Measurements from ENCODE around the gene URB1. TPM values are rescaled to one million over a fixed set of nuclear protein-coding genes. Genes with fewer than 3 reads are reported as not detected.

Gene URB1
- total and polyA plus RNA-seq, 2 of the 8 experiments (the other 6 are each of a cell fraction or from before 2014, with no cell fraction given): 8.1 to 28.9 TPM

- Histone ChIP-seq H3K4ac (replicated peaks; ENCODE audit: insufficient read length, low read depth, low read length) (no peak overlapping the region), H3K79me2 (ENCODE audit: control insufficient read depth in 1 of 2, insufficient read depth in 2 of 2, low read length in 2 of 2) (no peaks in the 10 kb centered on the region), H2BK12ac (ENCODE audit: low read depth, low read length) (no peak overlapping the region), H2BK120ac (replicated peaks; ENCODE audit: low read depth, low read length) (no peak overlapping the region), H3K9me3 (ENCODE audit: insufficient read depth in 2 of 2, low read depth in 1 of 2, low read length in 1 of 2) (no peaks in the 10 kb centered on the region), H3K4me3 (ENCODE audit: extremely low read depth in 1 of 4, insufficient read depth in 2 of 4, low read depth in 3 of 4, low read length in 4 of 4) (no peak overlapping the region), H3K27me3 (replicated peaks in 1 of 4; ENCODE audit: control insufficient read depth in 3 of 4, extremely low read depth in 1 of 4, insufficient read depth in 3 of 4, low read length in 3 of 4) (no peaks in the 10 kb centered on the region), H4K5ac (ENCODE audit: insufficient read length, low read depth, low read length) (no peak overlapping the region), H4K91ac (replicated peaks; ENCODE audit: insufficient read length, low read length) (no peak overlapping the region), H3K36me3 (ENCODE audit: control insufficient read depth in 2 of 4, insufficient read depth in 4 of 4, low read length in 3 of 4) (peaks cover 50 to 88% (median 82%) of the 10 kb centered on the region in 4 experiments; a peak in 7 of 8 replicates), H3K4me2 (ENCODE audit: insufficient read depth in 1 of 2, low read depth in 2 of 2, low read length in 2 of 2) (no peak overlapping the region), H3K79me1 (ENCODE audit: low read depth, low read length) (no peaks in the 10 kb centered on the region), H3K27ac (ENCODE audit: low read depth, low read length) (no peak overlapping the region), H2AK5ac (ENCODE audit: low read depth, low read length) (no peak overlapping the region), H2AFZ (ENCODE audit: low read length) (no peak overlapping the region), H2BK20ac (ENCODE audit: low read length) (no peak overlapping the region), H2BK5ac (ENCODE audit: low read depth, low read length) (no peak overlapping the region), H3K23me2 (ENCODE audit: low read depth, low read length) (no peaks in the 10 kb centered on the region), H3K4me1 (replicated peaks in 1 of 4; ENCODE audit: control insufficient read depth in 3 of 4, insufficient read depth in 4 of 4, low read length in 3 of 4) (no peaks in the 10 kb centered on the region), H3K14ac (ENCODE audit: insufficient read length) (no peak overlapping the region), H2BK15ac (ENCODE audit: low read length) (no peak overlapping the region), H3K9ac (replicated peaks in 1 of 4; ENCODE audit: extremely low read depth in 1 of 4, low read depth in 3 of 4, low read length in 3 of 4) (no peak overlapping the region), H4K20me1 (replicated peaks in 1 of 2; ENCODE audit: control insufficient read depth in 1 of 2, insufficient read depth in 2 of 2, low read length in 2 of 2) (peaks cover 7% of the 10 kb centered on the region in 2 experiments), H3K23ac (ENCODE audit: insufficient read length) (no peak overlapping the region), H4K8ac (ENCODE audit: extremely low read depth, insufficient read depth, low read length) (no peak overlapping the region), H3K18ac (ENCODE audit: extremely low read depth, low read length) (no peak overlapping the region), H3K56ac (replicated peaks; ENCODE audit: insufficient read length, low read depth, low read length) (no peak overlapping the region)
- FAIRE-seq (no peak), DNase-seq (ENCODE audit: low read depth in 1 of 2, low spot score in 2 of 2) (no peak)
- CTCF ChIA-PET (ENCODE audit: partially characterized antibody): interaction anchor here (0.5 kb wide), 1 partner anchor 323 kb away, joined by 3 read pairs; no protein-coding TSS in a partner anchor
- TF ChIP-seq JUN (IDR thresholded peaks at IDR 0.05; ENCODE audit: low read depth, low read length) (no peak), GABPA (IDR thresholded peaks at IDR 0.05; ENCODE audit: borderline replicate concordance, insufficient read depth, low read length) (no peak), POLR2AphosphoS5 (IDR thresholded peaks at IDR 0.05; ENCODE audit: low read depth, low read length) (no peak), SRF (IDR thresholded peaks at IDR 0.05; ENCODE audit: low read depth, low read length) (no peak), RNF2 (IDR thresholded peaks at IDR 0.05; ENCODE audit: borderline replicate concordance, low read depth, low read length, missing control alignments, poor library complexity, severe bottlenecking) (no peak)
- WGBS, 2 experiments (ENCODE audit: extremely low coverage in 1 of 2, insufficient coverage in 1 of 2, insufficient read length in 1 of 2, insufficient replicate concordance in 2 of 2, low coverage in 1 of 2, low lambda C conversion rate in 2 of 2, missing lambda C conversion rate in 1 of 2): 93% methylated on average over 9 of the region's 9 CpGs; no CpG with 5 or more reads in 1 of the 2 experiments
- POLR2A ChIA-PET (ENCODE audit: partially characterized antibody): no interaction called here
These were observed 44.0 kb downstream of the URB1 start for GRCh38 chr21:32348604-32349332.
